KOPT-K1 (cell line): Measurements from ENCODE around the gene CCDC3.
"Not testable (repeated sequence)": the region's sequence is repeated elsewhere in the genome, so short reads cannot be mapped to it uniquely, and the experiment has no call there.

ENCODE experiments used
- H3K27ac ChIP-seq: fragments of 200-600 bp; sonication (generic); 2 replicates; pipeline ENCODE4 v1.5.1; 2016; ENCODE audit warnings: antibody characterized with exemption, mild to moderate bottlenecking, low read depth, low read length; ENCODE audit not compliant: poor library complexity, severe bottlenecking
- H3K36me3 ChIP-seq: fragments of 200-600 bp; sonication (generic); 2 replicates; pipeline ENCODE4 v1.5.1; 2017; ENCODE audit warnings: antibody characterized with exemption, mild to moderate bottlenecking, low read length, moderate library complexity; ENCODE audit not compliant: insufficient read depth
- H3K9me3 ChIP-seq: fragments of 200-600 bp; sonication (generic); 2 replicates; pipeline ENCODE4 v1.5.1; 2017; ENCODE audit warnings: antibody characterized with exemption, low read length, mild to moderate bottlenecking; ENCODE audit not compliant: insufficient read depth, poor library complexity, severe bottlenecking

CCDC3 gene

GRCh38 chr10:12876266-12876665 is 125.2 kb downstream of the CCDC3 start:
- no peak overlapping the region for H3K27ac ChIP-seq
- no peaks in the 10 kb centered on the region for H3K36me3 ChIP-seq
- H3K9me3 ChIP-seq: no peaks in the 10 kb centered on the region

- Histone ChIP-seq H3K9me3 (no peaks in the 10 kb centered on the region), H3K27ac (no peak overlapping the region), H3K36me3 (no peaks in the 10 kb centered on the region)
Observed at GRCh38 chr10:12875100-12875499, 126.4 kb downstream of the CCDC3 start.

GRCh38 chr10:12874501-12874900 is 127.0 kb downstream of the CCDC3 start:
- no peaks in the 10 kb centered on the region for H3K36me3 ChIP-seq
- no peaks in the 10 kb centered on the region for H3K9me3 ChIP-seq
- no peak overlapping the region for H3K27ac ChIP-seq

GRCh38 chr10:12873172-12873571 is 128.3 kb downstream of the CCDC3 start:
- no peaks in the 10 kb centered on the region for H3K9me3 ChIP-seq
- H3K36me3 ChIP-seq: no peaks in the 10 kb centered on the region
- H3K27ac ChIP-seq: no peak overlapping the region

GRCh38 chr10:12872577-12872976 is 128.9 kb downstream of the CCDC3 start:
- Histone ChIP-seq H3K36me3 (no peaks in the 10 kb centered on the region), H3K27ac (no peak overlapping the region), H3K9me3 (no peaks in the 10 kb centered on the region)

DNA sequence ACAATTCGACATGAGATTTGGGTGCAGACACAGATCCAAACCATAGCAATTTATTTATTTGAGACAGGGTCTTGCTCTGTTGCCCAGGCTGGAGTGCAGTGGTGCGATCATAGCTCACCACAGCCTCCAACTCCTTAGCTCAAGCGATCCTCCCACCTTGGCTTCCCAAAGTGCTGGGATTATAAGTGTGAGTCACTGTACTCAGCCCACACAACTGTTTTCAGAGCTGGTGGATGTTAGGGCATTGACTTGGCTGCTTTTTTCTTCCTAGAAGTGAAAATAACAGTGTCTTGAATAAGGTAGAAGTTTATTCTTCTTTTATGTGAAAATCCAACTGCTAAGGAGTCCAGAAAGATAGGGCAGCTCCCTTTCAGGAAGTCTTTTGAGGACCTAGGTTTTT is 132.1 kb downstream of the CCDC3 start:
- Histone ChIP-seq H3K36me3 (no peaks in the 10 kb centered on the region), H3K27ac (no peak overlapping the region), H3K9me3 (no peaks in the 10 kb centered on the region)

DNA sequence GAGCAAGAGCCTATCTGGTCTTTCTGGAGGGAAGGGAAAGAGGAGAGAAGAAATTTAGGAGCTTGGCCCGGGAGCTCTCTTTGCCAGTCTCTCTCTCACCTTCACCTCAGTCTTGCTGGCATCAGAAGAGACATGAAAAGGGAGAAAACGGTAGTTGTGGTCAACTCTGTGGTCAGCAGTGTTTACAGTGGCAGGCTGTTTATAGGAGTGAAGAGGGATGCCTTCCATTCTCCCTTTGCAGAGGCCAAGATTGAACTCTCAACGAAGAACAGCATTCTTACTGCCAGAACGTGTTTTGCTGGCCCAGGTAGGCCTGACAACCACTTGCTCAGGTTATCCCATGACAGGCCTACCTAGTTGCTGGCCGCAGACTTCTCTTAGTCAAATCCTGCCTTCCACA is 133.3 kb downstream of the CCDC3 start:
- Histone ChIP-seq H3K36me3 (no peaks in the 10 kb centered on the region), H3K9me3 (no peaks in the 10 kb centered on the region), H3K27ac (no peak overlapping the region)

DNA sequence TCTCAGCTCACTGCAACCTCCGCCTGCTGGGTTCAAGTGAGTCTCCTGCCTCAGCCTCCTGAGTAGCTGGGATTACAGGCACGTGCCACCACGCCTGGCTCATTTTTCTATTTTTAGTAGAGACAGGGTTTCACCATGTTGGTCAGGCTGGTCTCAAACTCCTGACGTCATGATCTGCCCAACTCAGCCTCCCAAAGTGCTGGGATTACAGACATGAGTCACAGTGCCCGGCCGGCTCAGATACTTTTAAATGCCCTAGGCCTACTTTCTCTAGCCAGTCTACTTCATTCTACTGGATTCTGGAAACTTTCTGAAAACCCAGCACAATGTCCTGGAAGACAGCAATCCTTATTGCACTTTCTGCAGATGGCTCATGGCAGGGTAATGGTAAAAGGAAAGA is 136.0 kb downstream of the CCDC3 start:
- not testable (repeated sequence) for H3K9me3 ChIP-seq, H3K27ac ChIP-seq, H3K36me3 ChIP-seq

DNA sequence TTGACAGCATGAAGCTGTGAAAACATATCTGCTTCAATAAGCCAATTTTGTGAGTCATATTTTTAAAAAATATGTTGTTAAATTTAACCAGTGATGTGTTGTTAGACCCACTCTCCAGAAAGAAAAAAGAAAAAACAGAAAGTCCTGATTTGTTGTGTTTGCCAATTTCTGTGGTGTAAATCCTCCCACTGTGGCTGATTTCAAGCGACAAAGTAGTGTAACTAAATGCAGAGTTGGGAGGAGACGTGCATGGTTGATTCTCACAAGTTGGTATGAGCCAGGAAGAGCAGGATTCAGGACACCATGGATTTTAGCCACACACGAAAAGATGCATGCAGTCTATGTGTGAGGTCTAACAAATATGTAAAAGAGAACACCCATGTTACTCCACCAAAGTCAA is 139.1 kb downstream of the CCDC3 start:
- no peaks in the 10 kb centered on the region for H3K36me3 ChIP-seq
- no peak overlapping the region for H3K27ac ChIP-seq
- H3K9me3 ChIP-seq: no peaks in the 10 kb centered on the region

GRCh38 chr10:12854988-12855387 is 146.5 kb downstream of the CCDC3 start:
- no peaks in the 10 kb centered on the region for H3K9me3 ChIP-seq
- H3K36me3 ChIP-seq: no peaks in the 10 kb centered on the region
- H3K27ac ChIP-seq: no peak overlapping the region

DNA sequence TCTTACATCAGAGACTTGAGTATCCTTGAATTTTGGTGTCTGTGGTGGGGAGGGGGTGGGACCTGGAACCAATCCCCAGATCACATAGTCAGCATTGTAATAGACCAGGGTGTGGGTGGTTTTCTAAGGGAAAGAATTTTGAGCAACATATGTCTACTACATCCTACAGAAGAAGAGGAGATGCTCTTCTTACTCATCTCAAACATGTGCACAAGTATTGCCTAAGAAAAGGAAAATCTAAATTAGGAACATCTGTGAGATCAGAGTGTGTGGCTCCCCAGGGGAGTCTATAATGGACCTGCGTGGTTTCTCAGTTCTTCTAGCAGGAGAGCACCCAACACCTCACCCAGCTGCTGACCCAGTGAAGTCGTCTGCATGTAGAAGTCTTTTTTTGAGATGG is 148.8 kb downstream of the CCDC3 start:
- Histone ChIP-seq H3K27ac (no peak overlapping the region), H3K36me3 (no peaks in the 10 kb centered on the region), H3K9me3 (no peaks in the 10 kb centered on the region)

DNA sequence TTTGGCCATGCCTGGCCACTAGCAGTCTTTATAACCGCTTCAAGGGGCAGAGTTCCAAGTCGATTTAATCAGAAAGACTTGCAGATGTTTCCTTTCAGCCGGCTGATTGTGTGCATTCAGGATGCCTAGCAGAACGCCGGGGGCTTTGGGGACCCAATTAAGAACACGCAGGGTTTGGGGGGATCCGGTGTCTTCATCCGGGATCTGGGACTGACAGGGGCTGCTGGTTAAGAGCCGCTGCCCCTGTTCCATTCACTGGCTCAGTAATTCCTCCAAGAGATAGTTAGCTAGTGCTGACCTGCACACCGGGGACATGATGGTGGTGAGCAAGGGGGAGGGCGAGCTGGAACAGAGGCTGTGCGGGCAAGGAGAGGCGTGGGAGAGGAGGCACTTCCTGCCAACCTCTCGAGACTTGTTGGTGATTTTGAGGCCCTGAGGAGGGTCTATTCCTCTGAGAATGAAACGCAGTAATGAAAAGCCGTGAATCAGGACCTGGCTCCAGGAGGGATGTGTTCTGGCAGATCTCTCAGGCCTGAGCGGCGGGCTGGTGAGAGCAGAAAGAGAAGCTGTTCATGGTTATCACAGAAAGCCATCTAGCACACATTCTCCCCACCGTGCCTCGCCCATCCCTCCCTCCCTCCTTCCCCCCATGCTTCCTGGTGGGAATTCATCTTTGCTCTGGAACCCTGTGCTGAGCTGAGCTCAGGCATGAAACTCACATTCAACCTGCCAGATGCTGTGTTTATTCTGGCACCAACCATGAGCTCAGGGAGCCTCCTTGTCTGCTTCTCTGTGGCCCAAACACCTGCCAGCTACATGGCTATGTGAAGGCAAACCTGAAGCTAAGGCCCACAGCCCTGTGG is 152.0 kb downstream of the CCDC3 start:
- Histone ChIP-seq H3K36me3 (no peaks in the 10 kb centered on the region), H3K27ac (no peak overlapping the region)

GRCh38 chr10:12848439-12849173 is 152.9 kb downstream of the CCDC3 start:
- Histone ChIP-seq H3K36me3 (no peaks in the 10 kb centered on the region), H3K9me3 (no peaks in the 10 kb centered on the region), H3K27ac (no peak overlapping the region)

More for the DNA sequence above, 152.0 kb downstream of the CCDC3 start:
- no peaks in the 10 kb centered on the region for H3K9me3 ChIP-seq

DNA sequence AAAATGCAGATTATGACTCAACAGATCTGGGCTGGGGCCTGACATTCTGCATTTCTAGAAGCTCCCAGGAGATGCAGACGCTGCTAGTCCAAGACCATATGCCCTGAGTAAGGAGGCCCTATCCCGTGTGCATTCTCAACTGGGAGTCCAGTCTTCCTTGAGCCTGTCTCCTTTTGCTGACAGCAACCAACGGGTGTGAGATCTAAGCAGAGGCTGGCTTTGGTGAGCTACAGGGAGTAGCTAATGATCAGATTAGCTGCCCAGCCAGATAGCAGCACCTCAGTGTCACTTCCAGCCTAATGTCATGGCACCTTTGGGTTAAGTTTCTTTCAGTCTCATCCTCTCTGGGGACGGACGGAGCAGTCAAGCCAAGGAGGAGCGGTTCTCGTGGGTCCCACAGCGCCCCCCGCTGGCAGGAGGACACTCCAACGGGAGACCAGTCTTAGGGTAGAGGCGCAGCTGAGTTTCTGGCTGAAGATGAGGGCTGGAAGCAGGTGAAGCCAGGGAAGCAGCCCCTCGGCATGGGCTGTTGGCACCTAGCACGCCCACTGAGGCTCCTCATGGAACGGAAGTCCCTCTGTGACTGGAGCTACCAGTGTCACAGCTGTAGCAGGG is 154.0 kb downstream of the CCDC3 start:
- no peaks in the 10 kb centered on the region for H3K9me3 ChIP-seq
- H3K36me3 ChIP-seq: no peaks in the 10 kb centered on the region
- H3K27ac ChIP-seq: no peak overlapping the region

GRCh38 chr10:12846718-12847117 is 154.8 kb downstream of the CCDC3 start:
- no peak overlapping the region for H3K27ac ChIP-seq
- H3K9me3 ChIP-seq: no peaks in the 10 kb centered on the region
- no peaks in the 10 kb centered on the region for H3K36me3 ChIP-seq
